GM18868 (cell line): ENCODE results near the gene GRK5.
"Not testable (repeated sequence)": the region's sequence is repeated elsewhere in the genome, so short reads cannot be mapped to it uniquely, and the experiment has no call there.

Experiments
- ATAC-seq: cut with Tn5 transposase; IDR thresholded peaks from one replicate; pipeline ENCODE4 v1.9.1; 2021; ENCODE audit warnings: mild to moderate bottlenecking, moderate library complexity; ENCODE audit not compliant: unreplicated experiment

Gene GRK5

GRCh38 chr10:119272736-119273135 lies 65.4 kb downstream of the GRK5 start:
- ATAC-seq, result no peak

GRCh38 chr10:119273413-119273812 lies 66.0 kb downstream of the GRK5 start:
- no peak for ATAC-seq

- no peak for ATAC-seq
Observed at GRCh38 chr10:119274519-119275045, 67.2 kb downstream of the GRK5 start.

- no peak for ATAC-seq
Observed at GRCh38 chr10:119275085-119275484, 67.7 kb downstream of the GRK5 start.

GRCh38 chr10:119276194-119276593 lies 68.8 kb downstream of the GRK5 start:
- ATAC-seq, result not testable (repeated sequence)

GRCh38 chr10:119278126-119278709 lies 70.8 kb downstream of the GRK5 start:
- ATAC-seq, result no peak

GRCh38 chr10:119279441-119279840 lies 72.1 kb downstream of the GRK5 start:
- ATAC-seq, result no peak

- ATAC-seq, result no peak
Observed at GRCh38 chr10:119281581-119282071, 74.3 kb downstream of the GRK5 start.

- no peak for ATAC-seq
Observed at GRCh38 chr10:119282446-119282845, 75.1 kb downstream of the GRK5 start.

- peak; percentile 3 for ATAC-seq
Observed at GRCh38 chr10:119283387-119283786, 76.0 kb downstream of the GRK5 start.

GRCh38 chr10:119283818-119284217 lies 76.4 kb downstream of the GRK5 start:
- peak; percentile 78 for ATAC-seq

GRCh38 chr10:119284679-119285096 lies 77.3 kb downstream of the GRK5 start:
- no peak for ATAC-seq

- ATAC-seq, result no peak
Observed at GRCh38 chr10:119285495-119286267, 78.3 kb downstream of the GRK5 start.

GRCh38 chr10:119286516-119286915 lies 79.1 kb downstream of the GRK5 start:
- ATAC-seq, result no peak

- ATAC-seq, result no peak
Observed at GRCh38 chr10:119286983-119287633, 79.7 kb downstream of the GRK5 start.

GRCh38 chr10:119288574-119289001 lies 81.2 kb downstream of the GRK5 start:
- no peak for ATAC-seq

GRCh38 chr10:119289227-119289920 lies 82.0 kb downstream of the GRK5 start:
- no peak for ATAC-seq

- ATAC-seq, result no peak
Observed at GRCh38 chr10:119290301-119291048, 83.1 kb downstream of the GRK5 start.

GRCh38 chr10:119291223-119291900 lies 84.0 kb downstream of the GRK5 start:
- ATAC-seq, result no peak
